ENCODE data around the gene DNAL4. TPM values are rescaled to one million over a fixed set of nuclear protein-coding genes. Genes with fewer than 3 reads are reported as not detected.

The DNAL4 gene
- total RNA-seq, 1 donor from 2014 or later: 32.6 TPM

- Histone ChIP-seq H3K27me3 (ENCODE audit: control insufficient read depth, insufficient read depth, low read length) (no peaks in the 10 kb centered on the region), H3K4me3 (ENCODE audit: low read depth, low read length) (no peak overlapping the region), H3K36me3 (ENCODE audit: control insufficient read depth, insufficient read depth, low read length) (peaks cover 39% of the 10 kb centered on the region)
- TF ChIP-seq CTCF (IDR thresholded peaks at IDR 0.05; ENCODE audit: insufficient read depth, low read length, severe bottlenecking): no peak
- DNase-seq (ENCODE audit: low read depth) (no peak), FAIRE-seq (peak; percentile 28)
Measured at GRCh38 chr22:38745676-38746460, 48.1 kb downstream of the DNAL4 start.

- Histone ChIP-seq H3K4me3 (ENCODE audit: low read depth, low read length) (no peak overlapping the region), H3K27me3 (ENCODE audit: control insufficient read depth, insufficient read depth, low read length) (no peaks in the 10 kb centered on the region), H3K36me3 (ENCODE audit: control insufficient read depth, insufficient read depth, low read length) (peaks cover 44% of the 10 kb centered on the region)
- DNase-seq (ENCODE audit: low read depth): no peak
- TF ChIP-seq CTCF (IDR thresholded peaks at IDR 0.05; ENCODE audit: insufficient read depth, low read length, severe bottlenecking): no peak
- peak; percentile 13 for FAIRE-seq
Measured at GRCh38 chr22:38744981-38745380, 49.0 kb downstream of the DNAL4 start.

GRCh38 chr22:38742176-38742942 lies 51.6 kb downstream of the DNAL4 start:
- H3K36me3 ChIP-seq (ENCODE audit: control insufficient read depth, insufficient read depth, low read length): peaks cover 63% of the 10 kb centered on the region
- FAIRE-seq (no peak), DNase-seq (ENCODE audit: low read depth) (no peak)
- H3K27me3 ChIP-seq (ENCODE audit: control insufficient read depth, insufficient read depth, low read length): no peaks in the 10 kb centered on the region
- H3K4me3 ChIP-seq (ENCODE audit: low read depth, low read length): no peak overlapping the region
- no peak for TF ChIP-seq CTCF (IDR thresholded peaks at IDR 0.05; ENCODE audit: insufficient read depth, low read length, severe bottlenecking)

- Histone ChIP-seq H3K4me3 (ENCODE audit: low read depth, low read length) (no peak overlapping the region), H3K27me3 (ENCODE audit: control insufficient read depth, insufficient read depth, low read length) (no peaks in the 10 kb centered on the region), H3K36me3 (ENCODE audit: control insufficient read depth, insufficient read depth, low read length) (peaks cover 66% of the 10 kb centered on the region)
- no peak for FAIRE-seq
- no peak for TF ChIP-seq CTCF (IDR thresholded peaks at IDR 0.05; ENCODE audit: insufficient read depth, low read length, severe bottlenecking)
- DNase-seq (ENCODE audit: low read depth): no peak
Measured at GRCh38 chr22:38741576-38741975, 52.4 kb downstream of the DNAL4 start.

- DNase-seq (ENCODE audit: low read depth): no peak
- FAIRE-seq: no peak
- TF ChIP-seq CTCF (IDR thresholded peaks at IDR 0.05; ENCODE audit: insufficient read depth, low read length, severe bottlenecking): no peak
- Histone ChIP-seq H3K36me3 (ENCODE audit: control insufficient read depth, insufficient read depth, low read length) (peaks cover 64% of the 10 kb centered on the region), H3K27me3 (ENCODE audit: control insufficient read depth, insufficient read depth, low read length) (no peaks in the 10 kb centered on the region), H3K4me3 (ENCODE audit: low read depth, low read length) (no peak overlapping the region)
Measured at GRCh38 chr22:38741166-38741565, 52.8 kb downstream of the DNAL4 start.

Data from bronchial epithelial cell (primary cell).